GM19438 (cell line): ENCODE measurements around the gene RALGAPA2.

ENCODE experiments used
- ATAC-seq: cut with Tn5 transposase; IDR thresholded peaks from one replicate; pipeline ENCODE4 v1.9.1; 2021; ENCODE audit warnings: low read depth; ENCODE audit not compliant: unreplicated experiment

RALGAPA2 gene

DNA sequence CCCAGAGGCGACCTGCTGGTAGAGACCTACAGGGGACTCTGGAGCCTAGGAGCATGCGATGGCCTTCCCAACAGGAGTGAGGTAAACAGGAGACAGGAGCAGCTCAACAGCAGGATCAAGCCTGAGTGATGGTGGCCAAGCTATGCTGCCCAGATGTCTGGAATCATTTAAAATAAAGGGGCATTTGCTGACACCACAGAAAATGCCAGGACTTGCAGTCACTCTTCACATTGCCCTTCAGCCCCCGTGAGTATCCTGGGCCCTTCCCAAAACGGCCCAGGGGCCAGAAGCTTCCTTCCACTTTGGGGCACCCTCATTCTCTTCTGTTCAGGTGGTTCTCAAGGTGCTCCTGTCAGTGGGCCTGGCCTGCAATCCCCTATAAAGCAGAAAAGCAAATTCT, 321.3 kb downstream of the RALGAPA2 start:
- ATAC-seq = no peak

DNA sequence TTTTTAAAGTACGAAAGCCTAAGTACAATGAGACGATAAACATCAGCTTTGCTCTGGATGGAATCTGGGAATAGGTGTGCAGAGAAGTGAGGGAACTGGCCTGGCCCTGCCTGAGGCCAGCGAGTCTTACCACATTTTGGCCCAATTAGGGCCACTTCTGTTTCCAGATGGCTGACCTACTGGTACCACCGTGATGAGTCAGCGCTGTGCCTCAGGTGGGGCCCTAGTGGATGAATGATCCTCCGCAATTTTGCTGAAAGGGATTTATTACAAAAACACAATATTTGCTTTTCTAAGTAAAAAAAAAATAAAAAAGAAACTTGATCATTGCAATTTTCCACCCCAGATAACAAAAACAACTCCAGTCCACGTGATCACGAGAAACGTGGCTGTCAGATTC, 322.1 kb downstream of the RALGAPA2 start:
- ATAC-seq = no peak

DNA sequence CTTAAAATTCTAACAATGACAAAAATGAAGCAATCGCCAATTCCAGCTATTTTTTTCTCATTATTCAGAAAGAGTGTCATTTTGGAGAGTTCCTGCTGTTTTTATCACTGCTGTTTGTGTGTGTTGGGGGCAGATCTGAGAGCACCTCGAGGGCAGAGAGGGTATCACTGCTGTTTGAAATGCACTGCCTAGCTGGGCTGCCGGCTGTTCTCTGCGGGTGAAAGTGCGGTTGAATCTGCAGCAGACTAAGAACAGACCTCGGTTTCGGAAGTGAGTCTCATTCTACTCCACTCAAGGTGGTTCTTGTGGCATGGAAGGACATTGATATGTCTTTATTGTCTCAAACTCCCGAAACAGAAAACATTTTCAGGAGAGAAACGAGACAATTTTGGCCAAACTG, 326.3 kb downstream of the RALGAPA2 start:
- no peak for ATAC-seq

DNA sequence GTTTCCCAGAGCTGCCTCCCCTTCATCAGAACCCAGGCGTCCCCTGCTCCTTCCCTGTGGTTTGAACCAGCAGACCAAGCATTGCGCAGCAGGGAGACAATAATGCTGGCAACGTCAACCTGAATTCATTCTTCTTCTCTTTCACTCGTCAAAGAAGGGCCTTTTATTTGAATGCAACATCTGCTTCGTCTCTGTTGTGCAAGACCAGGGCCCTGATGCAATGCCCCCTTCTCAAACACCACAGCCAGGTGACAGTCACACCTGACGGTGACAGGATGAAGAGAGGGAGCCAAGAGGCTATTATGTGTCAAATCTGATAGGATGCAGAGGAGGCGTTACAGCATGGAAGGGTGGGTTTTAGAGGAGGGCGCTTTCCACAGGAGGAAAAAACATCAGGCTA, 336.6 kb downstream of the RALGAPA2 start:
- no peak for ATAC-seq

DNA sequence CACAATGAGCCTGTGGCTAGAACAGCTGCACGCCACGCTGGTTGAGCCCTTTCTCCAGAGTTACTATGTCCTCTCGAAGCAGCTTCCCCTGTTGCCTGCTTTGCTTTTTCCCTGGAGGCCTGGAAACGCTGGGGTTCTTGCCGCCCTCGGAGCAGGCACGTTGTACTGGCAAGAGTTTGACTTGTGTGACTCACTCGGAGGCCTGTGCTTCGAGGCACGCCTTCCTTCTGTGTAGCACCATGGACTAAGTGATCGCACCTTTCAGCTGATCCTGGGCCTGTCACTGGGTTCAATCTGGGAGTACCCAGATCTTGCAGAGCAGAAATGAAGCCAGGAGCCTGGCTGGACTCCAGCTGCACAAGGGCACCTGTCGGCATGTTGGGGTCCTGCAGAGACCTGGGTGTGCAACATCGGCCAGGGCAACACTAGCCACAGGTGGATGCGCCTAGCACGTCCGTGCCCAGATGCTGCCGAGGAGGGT, 339.3 kb downstream of the RALGAPA2 start:
- no peak for ATAC-seq

DNA sequence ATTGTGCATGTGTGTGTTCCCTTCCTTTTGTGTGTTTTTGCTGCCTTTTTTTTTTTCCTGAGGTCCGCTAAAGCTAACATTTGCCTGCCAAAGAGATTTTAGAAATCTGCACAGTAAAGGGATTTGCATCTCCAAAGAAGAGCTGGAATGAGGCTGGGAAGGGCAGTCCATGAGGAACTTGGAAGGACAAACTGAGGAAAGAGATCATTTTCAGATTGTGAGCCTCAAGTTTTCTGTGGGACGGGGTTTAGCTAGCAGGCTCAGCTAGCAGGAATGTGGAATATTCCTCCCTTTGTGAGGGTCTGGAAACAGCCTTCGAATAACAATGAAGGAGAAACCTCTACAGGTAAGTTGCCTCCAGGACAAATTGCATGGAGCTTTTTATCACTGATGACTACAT, 340.8 kb downstream of the RALGAPA2 start:
- ATAC-seq = no peak

DNA sequence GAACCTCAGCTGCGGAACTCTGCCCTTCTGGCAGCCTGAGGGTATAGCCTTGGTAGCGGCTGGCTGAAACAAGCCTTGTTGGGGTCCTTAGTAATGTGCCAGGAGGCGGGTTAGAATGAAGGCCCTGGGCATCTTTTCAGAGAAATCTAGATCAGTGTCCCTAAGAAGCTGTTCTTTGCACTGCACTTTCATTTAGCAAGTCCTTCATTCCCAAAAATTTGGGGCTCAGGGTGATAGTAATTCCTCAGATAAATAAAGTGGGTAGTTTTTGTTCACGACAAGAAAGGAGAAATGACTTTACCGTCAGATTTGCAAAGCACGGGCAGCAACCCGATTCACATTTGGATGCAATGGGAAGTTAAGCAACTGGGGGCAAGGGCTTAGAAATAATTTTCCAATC, 341.4 kb downstream of the RALGAPA2 start:
- no peak for ATAC-seq

DNA sequence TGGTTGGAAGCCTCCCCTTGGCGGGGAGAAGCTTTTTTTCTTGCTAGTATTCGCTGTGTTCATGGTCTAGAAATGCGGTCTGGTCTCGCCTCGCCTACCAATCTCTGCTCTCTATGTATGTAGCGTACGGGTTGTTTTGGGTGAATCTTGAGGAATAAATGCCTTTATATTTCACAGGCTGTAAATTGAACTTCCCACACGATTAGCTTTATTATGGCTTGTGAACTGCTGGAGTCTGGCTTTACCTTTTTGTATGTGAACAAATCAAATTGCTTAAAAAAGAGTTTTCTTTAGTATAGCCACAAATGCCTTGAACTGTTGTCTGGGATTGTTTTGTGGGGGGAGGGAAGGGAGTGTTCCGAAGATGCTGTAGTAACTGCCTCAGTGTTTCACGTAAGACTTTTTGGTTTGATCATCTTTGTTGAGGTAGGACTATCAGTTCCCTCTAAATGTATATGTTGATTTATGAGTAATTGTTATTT, 342.3 kb downstream of the RALGAPA2 start:
- no peak for ATAC-seq

DNA sequence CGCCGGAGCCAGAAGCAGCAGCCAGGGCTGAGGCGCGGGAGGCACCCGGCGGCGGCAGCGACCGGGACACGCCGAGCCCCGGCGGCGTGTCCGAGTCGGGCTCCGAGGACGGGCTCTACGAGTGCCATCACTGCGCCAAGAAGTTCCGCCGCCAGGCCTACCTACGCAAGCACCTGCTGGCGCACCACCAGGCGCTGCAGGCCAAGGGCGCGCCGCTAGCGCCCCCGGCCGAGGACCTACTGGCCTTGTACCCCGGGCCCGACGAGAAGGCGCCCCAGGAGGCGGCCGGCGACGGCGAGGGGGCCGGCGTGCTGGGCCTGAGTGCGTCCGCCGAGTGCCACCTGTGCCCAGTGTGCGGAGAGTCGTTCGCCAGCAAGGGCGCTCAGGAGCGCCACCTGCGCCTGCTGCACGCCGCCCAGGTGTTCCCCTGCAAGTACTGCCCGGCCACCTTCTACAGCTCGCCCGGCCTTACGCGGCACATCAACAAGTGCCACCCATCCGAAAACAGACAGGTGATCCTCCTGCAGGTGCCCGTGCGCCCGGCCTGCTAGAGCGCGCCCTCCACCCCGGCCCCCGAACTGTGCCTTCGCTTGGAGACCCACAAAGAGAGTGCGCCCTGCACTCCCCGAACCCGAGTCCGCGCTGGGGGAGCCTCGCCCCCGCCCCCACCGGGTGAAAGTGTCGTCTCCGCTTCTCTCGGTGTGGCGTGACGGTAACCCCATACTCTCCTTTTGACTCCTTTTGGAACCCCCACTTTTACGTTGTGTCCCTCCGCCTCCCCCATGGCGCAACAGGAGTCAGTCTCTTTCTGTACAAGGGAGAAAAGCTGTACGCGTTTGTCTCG, 343.0 kb downstream of the RALGAPA2 start:
- no peak for ATAC-seq

DNA sequence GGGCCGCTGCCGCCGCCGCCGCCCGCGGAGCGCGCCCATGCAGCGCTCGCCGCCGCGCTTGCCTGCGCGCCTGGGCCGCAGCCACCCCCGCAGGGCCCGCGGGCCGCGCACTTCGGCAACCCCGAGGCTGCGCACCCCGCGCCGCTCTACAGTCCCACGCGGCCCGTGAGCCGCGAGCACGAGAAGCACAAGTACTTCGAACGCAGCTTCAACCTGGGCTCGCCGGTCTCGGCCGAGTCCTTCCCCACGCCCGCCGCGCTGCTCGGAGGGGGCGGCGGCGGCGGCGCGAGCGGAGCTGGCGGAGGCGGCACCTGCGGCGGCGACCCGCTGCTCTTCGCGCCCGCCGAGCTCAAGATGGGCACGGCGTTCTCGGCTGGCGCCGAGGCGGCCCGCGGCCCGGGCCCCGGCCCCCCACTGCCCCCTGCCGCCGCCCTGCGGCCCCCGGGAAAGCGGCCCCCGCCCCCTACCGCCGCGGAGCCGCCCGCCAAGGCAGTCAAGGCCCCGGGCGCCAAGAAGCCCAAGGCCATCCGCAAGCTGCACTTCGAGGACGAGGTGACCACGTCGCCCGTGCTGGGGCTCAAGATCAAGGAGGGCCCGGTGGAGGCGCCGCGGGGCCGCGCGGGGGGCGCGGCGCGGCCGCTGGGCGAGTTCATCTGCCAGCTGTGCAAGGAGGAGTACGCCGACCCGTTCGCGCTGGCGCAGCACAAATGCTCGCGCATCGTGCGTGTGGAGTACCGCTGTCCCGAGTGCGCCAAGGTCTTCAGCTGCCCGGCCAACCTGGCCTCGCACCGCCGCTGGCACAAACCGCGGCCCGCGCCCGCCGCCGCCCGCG, 343.8 kb downstream of the RALGAPA2 start:
- no peak for ATAC-seq

DNA sequence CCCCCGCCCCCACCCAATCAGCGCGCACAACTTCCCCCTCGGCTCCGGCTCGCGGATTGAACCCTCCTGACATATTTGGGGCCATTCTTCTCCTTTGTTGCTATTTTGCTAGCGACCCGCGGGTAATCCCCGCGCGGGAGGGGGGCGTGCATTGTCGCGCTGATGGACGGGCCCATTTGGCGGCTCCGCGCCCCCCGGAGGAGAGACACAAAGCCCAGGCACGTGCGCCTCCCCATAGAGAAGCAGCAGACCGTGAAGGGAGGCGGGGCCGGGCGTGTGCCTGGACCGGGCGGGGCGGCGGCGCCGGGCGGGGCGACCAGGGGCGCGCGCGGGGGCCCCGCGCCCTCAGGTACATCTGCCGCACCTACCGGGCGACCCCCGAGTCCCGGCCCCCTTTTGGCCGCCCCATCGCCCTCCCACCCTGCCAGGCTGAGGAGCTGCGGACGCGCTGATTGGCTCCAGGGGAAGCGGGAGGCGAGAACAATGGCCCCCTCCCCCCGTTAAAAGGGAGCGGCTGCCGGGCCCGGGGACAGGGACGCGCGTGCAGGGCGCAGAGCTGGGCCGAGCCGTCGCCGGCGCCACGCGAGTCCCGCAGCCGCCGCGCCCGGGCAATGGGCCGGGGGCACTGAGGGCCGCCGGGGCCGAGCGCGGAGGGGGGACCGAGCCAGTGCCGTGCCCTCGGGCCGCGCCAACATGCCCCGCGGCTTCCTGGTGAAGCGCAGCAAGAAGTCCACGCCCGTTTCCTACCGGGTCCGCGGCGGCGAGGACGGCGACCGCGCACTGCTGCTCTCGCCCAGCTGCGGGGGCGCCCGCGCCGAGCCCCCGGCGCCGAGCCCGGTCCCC, 344.6 kb downstream of the RALGAPA2 start, which contains the start of gene INSM1:
INSM1 (plus strand) TSS at position 530 of the 843 bp plus-strand sequence; CDS start at position 694, 164 bp downstream.
- no peak for ATAC-seq

DNA sequence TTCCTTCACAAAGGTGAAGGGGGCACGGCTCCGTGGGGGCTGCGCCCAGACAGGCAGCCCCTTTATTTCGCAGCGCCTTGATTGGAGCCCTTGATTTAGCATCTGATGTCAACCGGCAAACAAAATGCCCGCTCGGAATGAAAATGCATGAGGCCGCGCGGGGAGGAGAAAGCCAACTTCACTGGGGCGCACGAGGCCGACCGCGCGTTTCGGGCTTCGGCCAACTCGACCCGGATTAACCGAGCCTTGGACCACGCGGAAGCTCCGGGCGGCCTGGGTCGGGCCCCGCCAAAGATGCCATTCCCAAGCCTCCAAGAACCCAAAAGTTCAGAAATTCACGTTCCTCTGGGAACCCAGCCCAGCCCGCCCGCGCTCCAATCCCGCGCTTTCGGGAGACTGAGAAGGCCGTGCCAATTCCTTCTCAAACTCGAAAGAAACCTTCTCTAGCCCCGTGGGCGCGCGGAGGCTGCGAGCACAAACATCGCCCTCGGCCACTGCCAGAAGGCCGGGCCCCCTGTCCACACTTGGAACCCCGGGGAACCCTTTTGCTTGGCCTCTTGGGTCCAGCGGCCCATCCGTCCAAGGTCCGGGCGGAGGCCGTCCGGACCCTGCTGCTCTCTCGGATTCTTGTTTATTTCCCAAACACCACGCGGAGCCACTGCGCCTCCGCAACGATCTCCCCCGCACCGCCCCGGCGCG, 345.4 kb downstream of the RALGAPA2 start:
- ATAC-seq = no peak

DNA sequence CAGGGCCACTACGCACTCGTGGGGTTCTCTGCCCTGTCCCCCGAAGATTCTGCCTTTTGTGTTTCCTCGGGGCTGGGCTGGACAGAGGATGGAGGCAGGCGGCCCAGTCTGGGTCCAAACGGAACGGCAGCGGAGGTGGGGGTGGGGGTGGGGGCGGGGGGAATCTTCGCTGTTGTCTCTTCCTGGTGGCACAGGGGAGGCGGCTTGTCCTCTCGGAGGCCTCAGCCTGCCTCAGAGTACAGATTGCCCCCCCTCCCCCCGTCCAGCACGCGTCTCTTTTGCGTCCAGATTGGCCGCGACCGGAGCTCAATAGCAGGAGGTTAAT, 345.9 kb downstream of the RALGAPA2 start:
- ATAC-seq = no peak

DNA sequence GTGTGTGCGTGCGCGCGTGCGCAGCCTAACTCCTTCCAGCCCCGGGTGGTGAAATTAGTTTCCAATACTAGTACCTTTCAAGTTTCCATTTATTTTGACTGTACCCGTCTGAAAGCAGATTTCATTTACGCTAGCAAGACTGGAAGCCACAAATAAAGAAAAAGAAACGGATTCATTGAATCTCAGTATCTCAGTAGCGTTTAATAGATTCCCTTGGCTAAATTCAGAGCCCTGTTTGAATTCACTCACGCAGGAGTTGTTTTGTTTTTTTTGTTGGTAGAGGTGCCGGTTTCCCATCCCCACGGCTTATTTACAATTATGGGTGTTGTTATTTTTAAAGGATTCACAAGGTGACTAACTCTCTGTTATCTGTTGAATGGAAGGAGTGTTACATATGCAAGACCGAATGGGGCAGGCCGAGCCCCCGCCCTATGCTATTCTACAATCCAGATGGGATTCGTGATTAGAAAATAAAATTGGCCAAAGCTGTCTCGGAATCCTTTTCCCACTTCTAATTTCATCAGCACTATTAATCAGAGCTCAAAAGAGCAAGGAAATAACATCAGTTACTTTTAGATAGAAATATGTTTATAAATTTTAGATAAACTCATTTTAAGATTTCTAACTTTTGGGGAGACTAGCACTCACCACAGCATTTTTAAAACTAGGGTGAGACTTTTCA, 346.8 kb downstream of the RALGAPA2 start:
- no peak for ATAC-seq

DNA sequence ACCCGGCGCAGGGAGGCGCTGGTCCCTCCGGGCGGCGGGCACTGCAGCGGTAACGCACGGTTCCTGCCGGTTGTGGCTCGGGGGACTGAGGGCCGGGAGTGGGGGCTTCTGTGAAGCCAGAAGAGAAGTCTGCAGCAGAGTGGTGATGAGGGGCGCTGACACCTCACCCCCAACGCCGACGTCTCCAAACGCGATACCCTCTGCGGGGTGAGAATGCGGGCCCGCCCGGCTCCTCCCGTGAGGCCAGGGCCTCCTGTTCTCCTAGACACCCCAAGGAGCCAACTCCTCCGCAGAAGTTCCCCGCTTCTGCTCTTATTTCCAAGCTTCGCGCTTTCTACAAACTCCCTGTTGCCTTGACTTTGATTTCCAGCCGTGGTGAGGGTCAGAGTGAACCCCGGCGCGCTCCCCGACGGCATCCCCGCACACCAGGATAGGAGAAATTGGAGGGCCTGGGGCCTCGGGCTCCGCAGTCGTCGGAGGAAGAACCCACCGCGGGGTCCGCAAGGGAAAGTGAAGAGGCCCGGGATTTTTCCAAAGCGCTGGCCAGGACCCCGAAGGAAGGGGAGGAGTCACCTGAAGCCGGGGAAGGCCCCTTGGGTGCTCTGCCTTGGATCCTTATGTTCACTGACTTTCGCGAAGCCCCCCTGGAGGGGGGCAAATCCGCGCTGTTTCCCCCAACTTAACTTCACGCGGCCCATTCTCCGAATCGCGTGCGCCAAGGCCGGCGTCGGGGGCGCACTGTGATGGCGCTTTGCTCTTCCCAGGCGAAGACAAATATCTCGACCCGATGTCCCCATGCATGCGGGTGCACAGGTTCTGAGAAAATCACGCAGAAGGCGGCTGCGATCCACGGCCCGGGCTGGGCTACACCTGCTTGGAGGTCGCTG, 347.6 kb downstream of the RALGAPA2 start:
- ATAC-seq = no peak

DNA sequence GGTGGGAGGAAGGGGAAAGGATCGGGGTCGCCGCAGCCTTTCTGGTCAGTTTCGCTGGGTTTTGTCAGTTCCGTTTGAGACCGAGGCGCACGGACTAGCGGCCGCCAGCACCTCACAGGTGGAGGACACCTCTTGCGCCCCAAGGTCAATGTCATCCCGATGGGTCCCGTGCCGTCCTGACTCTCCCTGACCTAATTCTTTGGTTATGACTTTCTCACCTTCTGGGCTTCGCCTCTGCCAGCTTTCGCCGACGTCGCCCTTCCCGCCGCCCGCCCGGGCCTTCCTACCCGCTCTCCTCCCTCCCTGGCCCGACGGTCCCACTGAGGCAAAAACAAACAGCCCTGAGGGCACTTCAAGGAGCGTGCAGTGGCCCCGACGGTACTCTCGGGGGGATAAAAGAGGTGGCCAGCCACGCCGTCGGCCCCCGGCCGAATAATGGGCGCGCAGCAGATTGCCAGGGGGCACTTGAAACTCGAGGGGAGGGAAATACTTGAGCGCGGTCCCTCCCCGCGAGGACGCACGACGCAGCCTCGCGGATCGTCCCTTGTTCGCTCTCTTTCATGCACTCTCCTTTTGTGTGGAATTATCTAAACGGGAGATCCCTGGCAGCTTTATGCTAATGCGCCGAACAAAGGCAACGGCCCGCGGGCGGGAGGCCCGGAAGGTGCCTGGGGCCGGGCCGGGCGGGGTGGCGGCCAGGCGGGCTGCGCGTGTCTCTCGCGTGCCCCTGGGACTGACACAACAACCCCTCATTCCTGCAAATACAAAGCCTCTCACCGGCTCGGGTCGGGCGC, 348.4 kb downstream of the RALGAPA2 start:
- no peak for ATAC-seq

DNA sequence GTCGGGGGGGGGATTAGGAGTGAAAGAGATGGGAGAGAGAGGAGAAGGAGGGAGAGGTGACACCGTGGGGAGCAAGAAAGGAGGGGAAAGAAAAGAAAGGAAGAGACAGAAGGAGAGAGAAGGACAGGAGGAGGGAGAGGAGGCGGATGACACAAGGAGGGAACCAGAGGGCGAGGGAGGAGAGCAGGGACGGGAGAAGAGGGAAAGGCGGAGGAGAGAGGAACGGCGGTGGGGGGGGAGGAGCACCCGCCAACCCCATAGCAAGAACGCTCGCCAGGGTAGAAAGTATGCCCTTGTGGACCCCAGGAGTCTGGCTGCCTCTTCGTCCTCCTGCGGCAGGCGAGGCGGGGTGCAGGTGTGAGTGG, 349.0 kb downstream of the RALGAPA2 start:
- ATAC-seq = no peak
